ENCODE measurements around the gene ACER2. TPM values are rescaled to one million over a fixed set of nuclear protein-coding genes. Genes with fewer than 3 reads are reported as not detected.
"Not testable (repeated sequence)": the region's sequence is repeated elsewhere in the genome, so short reads cannot be mapped to it uniquely, and the experiment has no call there.

Gene ACER2
- total RNA-seq, 4 donors from 2014 or later = 10.0 to 21.4 (median 18.4) TPM

- WGBS, 2 donors = 74 to 76% methylated on average over 2 of the region's 2 CpGs
- intact Hi-C loops (cut with DNase I; ENCODE audit: low total_unique reads) = no loop called here
- DNase-seq (ENCODE audit: low spot score in 2 of 2) = no peak
- no peak for TF ChIP-seq CTCF (IDR thresholded peaks at IDR 0.05)
- no peak for TF ChIP-seq POLR2A (IDR thresholded peaks at IDR 0.05)
- no peak overlapping the region for H3K4me3 ChIP-seq (ENCODE audit: low read depth, poor library complexity, severe bottlenecking)
These were observed 20.8 kb downstream of the ACER2 start for GRCh38 chr9:19429595-19429994.

- WGBS, 2 donors = 86 to 91% methylated on average over 2 of the region's 2 CpGs
- no peak overlapping the region for H3K4me3 ChIP-seq (ENCODE audit: low read depth, poor library complexity, severe bottlenecking)
- TF ChIP-seq POLR2A (IDR thresholded peaks at IDR 0.05) (no peak), CTCF (IDR thresholded peaks at IDR 0.05) (no peak)
- no peak for DNase-seq (ENCODE audit: low spot score in 2 of 2)
- intact Hi-C loops (cut with DNase I; ENCODE audit: low total_unique reads) = no loop called here
These were observed 21.5 kb downstream of the ACER2 start for GRCh38 chr9:19430201-19430760.

GRCh38 chr9:19431361-19432171, 22.8 kb downstream of the ACER2 start:
- no peak overlapping the region for H3K4me3 ChIP-seq (ENCODE audit: low read depth, poor library complexity, severe bottlenecking)
- 62 to 67% methylated on average over 14 of the region's 14 CpGs for WGBS, 2 donors
- intact Hi-C loops (cut with DNase I; ENCODE audit: low total_unique reads) = no loop called here
- peak in 1 of 2 donors; percentile 26 for DNase-seq (ENCODE audit: low spot score in 2 of 2)
- TF ChIP-seq CTCF (IDR thresholded peaks at IDR 0.05) (no peak), POLR2A (IDR thresholded peaks at IDR 0.05) (no peak)

GRCh38 chr9:19432473-19432872, 23.7 kb downstream of the ACER2 start:
- DNase-seq (ENCODE audit: low spot score in 2 of 2) = no peak
- intact Hi-C loops (cut with DNase I; ENCODE audit: low total_unique reads) = no loop called here
- TF ChIP-seq POLR2A (IDR thresholded peaks at IDR 0.05) (no peak), CTCF (IDR thresholded peaks at IDR 0.05) (no peak)

GRCh38 chr9:19433729-19434128, 24.9 kb downstream of the ACER2 start:
- DNase-seq (ENCODE audit: low spot score in 2 of 2); H3K4me3 ChIP-seq (ENCODE audit: low read depth, poor library complexity, severe bottlenecking); intact Hi-C loops (cut with DNase I; ENCODE audit: low total_unique reads): not testable (repeated sequence)
- 93 to 98% methylated on average over 8 to 14 of the region's 35 CpGs for WGBS, 2 donors

More at GRCh38 chr9:19432473-19432872, 23.7 kb downstream of the ACER2 start:
- no peak overlapping the region for H3K4me3 ChIP-seq (ENCODE audit: low read depth, poor library complexity, severe bottlenecking)

GRCh38 chr9:19440376-19440775, 31.6 kb downstream of the ACER2 start:
- 94 to 96% methylated on average over 1 of the region's 1 CpG for WGBS, 2 donors
- TF ChIP-seq POLR2A (IDR thresholded peaks at IDR 0.05) (no peak), CTCF (IDR thresholded peaks at IDR 0.05) (no peak)
- H3K4me3 ChIP-seq (ENCODE audit: low read depth, poor library complexity, severe bottlenecking) = no peak overlapping the region
- intact Hi-C loops (cut with DNase I; ENCODE audit: low total_unique reads) = no loop called here
- no peak for DNase-seq (ENCODE audit: low spot score in 2 of 2)

All from lower leg skin (tissue), 4 donors.